C4-2B (cell line): ENCODE measurements around the gene MRPL4.

Experiments used
- ZFX ChIP-seq: fragments of 450-650 bp; IDR thresholded peaks from 2 replicates; pipeline ENCODE4 v1.6.1; 2017
- TF ChIP-seq, protein P1 (sequence below): fragments of 450-650 bp; conservative IDR thresholded peaks from 2 replicates; pipeline ENCODE4 v1.5.1; 2017; ENCODE audit warnings: mild to moderate bottlenecking

DNA sequence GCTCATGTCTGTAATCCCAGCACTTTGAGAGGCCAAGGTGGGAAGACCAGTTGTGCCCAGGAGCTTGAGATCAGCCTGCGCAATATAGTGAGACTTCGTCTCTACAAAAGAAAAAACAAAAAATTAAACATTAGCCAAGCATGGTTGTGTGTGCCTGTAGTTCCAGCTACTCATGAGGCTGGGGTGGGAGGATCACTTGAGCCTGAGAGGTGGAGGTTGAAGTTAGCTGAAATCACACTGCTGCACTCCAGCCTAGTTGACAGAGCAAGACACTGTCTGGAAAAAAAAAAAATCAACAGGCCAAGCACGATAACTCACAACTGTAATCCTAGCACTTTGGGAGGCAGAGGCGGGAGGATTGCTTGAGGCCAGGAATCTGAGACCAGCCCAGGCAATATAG, 17.0 kb upstream of the MRPL4 start:
- TF ChIP-seq, protein P1, sequence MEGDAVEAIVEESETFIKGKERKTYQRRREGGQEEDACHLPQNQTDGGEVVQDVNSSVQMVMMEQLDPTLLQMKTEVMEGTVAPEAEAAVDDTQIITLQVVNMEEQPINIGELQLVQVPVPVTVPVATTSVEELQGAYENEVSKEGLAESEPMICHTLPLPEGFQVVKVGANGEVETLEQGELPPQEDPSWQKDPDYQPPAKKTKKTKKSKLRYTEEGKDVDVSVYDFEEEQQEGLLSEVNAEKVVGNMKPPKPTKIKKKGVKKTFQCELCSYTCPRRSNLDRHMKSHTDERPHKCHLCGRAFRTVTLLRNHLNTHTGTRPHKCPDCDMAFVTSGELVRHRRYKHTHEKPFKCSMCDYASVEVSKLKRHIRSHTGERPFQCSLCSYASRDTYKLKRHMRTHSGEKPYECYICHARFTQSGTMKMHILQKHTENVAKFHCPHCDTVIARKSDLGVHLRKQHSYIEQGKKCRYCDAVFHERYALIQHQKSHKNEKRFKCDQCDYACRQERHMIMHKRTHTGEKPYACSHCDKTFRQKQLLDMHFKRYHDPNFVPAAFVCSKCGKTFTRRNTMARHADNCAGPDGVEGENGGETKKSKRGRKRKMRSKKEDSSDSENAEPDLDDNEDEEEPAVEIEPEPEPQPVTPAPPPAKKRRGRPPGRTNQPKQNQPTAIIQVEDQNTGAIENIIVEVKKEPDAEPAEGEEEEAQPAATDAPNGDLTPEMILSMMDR, result no peak
- TF ChIP-seq ZFX, result no peak
